ENCODE data around the gene ZNF70.

ZNF70 gene

DNA sequence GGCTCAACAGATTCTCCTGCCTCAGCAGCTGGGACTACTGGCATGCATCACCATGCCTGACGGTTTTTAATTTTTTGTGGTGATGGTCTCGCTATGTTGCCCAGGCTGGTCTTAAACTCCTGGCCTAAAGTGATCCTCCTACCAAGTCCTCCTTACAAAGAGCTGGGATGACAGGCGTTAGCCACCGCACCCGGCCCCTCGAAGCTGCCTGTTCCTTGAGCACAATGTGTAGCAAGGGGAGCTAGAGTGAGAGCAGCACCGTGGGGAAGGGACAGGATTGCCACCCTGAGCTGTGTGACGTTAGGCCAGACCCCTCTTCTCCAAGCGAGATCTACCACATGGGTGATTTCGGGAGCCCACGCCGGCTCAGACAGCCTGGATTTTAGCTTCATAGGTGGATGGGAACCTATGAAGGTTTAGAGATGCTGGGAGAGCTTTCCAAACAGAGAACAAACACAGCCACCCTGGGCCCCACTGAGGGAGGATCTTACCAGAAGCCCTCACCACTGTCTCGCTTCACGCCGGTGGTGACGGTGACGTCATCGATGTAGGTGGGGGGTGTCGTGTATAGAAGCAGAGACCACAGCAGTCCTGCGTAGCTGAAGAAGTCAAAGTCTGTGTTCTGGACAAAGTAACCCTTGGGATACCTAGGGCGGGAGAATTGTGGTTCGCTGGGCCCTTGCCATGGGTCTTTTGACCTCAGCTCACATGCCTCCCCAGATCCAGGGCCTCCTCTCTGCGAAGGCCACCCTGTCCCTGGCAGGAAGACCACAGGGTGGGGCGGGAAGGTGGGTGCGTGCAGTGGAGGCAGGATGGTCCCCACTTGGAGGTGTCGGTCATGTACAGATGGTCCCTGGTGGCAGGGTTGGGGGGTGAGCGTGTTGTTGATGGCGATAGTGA is 37.0 kb downstream of the ZNF70 start:
- no peak overlapping the region for H3K4me3 ChIP-seq (ENCODE audit: low read depth, low read length)
- DNase-seq (ENCODE audit: low read depth) = no peak
- TF ChIP-seq, protein P1, sequence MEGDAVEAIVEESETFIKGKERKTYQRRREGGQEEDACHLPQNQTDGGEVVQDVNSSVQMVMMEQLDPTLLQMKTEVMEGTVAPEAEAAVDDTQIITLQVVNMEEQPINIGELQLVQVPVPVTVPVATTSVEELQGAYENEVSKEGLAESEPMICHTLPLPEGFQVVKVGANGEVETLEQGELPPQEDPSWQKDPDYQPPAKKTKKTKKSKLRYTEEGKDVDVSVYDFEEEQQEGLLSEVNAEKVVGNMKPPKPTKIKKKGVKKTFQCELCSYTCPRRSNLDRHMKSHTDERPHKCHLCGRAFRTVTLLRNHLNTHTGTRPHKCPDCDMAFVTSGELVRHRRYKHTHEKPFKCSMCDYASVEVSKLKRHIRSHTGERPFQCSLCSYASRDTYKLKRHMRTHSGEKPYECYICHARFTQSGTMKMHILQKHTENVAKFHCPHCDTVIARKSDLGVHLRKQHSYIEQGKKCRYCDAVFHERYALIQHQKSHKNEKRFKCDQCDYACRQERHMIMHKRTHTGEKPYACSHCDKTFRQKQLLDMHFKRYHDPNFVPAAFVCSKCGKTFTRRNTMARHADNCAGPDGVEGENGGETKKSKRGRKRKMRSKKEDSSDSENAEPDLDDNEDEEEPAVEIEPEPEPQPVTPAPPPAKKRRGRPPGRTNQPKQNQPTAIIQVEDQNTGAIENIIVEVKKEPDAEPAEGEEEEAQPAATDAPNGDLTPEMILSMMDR (IDR thresholded peaks at IDR 0.05; ENCODE audit: insufficient read depth, low read depth, low read length, missing control alignments) = no peak

DNA sequence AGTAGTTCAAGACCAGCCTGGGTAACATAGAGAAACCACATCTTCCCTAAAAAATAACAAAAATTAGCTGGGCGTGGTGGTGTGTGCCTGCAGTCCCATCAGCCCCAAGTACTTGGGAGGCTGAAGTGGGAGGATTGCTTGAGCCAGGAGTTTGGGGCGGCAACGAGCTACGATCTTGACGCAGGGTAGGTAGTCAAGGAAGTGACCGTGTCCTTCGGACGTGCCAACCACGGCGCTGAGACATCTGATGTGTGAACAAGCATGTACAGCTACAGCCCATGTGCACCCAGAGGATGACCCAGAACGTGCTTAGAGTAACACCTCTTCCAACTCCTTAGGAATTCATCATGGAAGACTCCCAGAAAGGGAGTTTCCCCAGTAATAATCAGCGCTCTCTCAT is 38.7 kb downstream of the ZNF70 start:
- no peak overlapping the region for H3K4me3 ChIP-seq (ENCODE audit: low read depth, low read length)
- no peak for DNase-seq (ENCODE audit: low read depth)
- TF ChIP-seq, protein P1 (IDR thresholded peaks at IDR 0.05; ENCODE audit: insufficient read depth, low read depth, low read length, missing control alignments) = no peak

DNA sequence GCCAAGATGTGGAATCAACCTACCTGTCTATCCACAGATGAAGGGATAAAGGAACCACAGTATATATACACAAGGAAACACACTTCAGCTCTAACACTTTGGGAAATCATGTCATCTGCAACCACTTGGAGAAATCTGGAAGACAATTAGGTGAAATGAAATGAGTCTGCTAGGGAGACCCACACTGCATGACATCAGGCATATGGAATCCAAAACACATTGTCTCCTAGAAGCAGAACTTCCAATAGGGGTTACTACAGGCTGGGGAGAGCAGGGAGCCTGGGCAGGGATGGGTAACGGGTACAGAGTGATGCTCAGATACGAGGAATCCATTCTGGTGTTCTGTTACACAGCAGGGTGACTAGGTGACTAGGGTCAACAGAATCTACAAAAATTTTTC is 41.8 kb downstream of the ZNF70 start:
- TF ChIP-seq, protein P1 (IDR thresholded peaks at IDR 0.05; ENCODE audit: insufficient read depth, low read depth, low read length, missing control alignments) = no peak
- H3K4me3 ChIP-seq (ENCODE audit: low read depth, low read length) = no peak overlapping the region
- no peak for DNase-seq (ENCODE audit: low read depth)

DNA sequence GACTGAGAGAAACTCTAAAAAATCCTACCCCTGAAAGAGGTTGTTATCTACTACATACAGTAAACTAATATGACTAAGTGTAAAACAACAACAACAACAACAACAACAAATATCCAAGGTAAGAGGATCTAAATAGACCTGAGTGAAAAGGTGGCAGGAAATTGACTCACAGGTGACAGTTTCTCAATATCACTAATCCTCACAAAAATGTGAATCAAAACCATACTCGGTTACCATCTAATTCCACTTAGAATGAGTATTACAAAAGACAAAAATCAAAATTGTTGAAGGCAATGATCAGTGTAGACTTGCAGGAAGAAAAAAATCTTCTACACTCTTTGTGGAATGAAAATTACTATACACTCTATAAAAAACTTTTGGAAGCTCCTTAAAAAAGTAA is 42.6 kb downstream of the ZNF70 start:
- TF ChIP-seq, protein P1 (IDR thresholded peaks at IDR 0.05; ENCODE audit: insufficient read depth, low read depth, low read length, missing control alignments) = no peak
- peak; percentile 24 for DNase-seq (ENCODE audit: low read depth)
- H3K4me3 ChIP-seq (ENCODE audit: low read depth, low read length) = no peak overlapping the region

DNA sequence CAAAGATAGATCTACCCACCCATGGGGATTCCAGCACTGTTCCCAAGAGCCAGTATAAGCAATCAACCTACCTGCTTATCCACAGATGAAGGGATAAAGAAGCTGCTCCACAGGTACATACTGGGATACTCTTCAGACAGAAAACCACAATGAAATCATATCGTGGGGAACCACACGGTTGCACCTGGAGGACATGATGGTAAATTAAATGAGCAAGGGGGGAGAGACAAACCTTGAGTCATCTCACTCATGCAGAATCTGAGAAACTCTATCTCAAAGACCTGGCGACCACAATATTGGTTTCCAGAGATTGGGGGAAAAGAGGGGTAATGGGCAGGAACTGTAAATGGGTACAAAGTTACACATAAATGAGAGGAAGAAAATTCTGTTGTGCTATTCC is 45.6 kb downstream of the ZNF70 start:
- no peak overlapping the region for H3K4me3 ChIP-seq (ENCODE audit: low read depth, low read length)
- no peak for DNase-seq (ENCODE audit: low read depth)
- TF ChIP-seq, protein P1 (IDR thresholded peaks at IDR 0.05; ENCODE audit: insufficient read depth, low read depth, low read length, missing control alignments) = no peak

DNA sequence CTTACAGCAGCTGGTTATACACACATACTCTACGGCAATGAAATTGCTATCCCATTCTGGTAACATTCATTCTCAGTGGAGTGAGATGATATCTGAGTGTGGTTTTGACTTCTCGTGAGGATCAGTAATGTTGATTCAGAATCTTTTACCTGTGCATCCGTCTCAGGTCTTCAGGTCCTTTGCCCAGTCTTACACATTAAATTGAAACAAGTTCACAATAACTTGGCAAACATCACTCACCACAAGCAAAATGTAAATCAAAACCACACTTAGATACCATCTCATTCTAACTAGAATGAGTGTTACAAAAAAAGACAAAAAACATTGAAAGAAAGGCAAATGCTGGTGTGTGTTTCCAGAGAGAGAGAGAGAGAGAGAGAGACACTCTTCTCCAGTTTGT is 46.1 kb downstream of the ZNF70 start:
- no peak overlapping the region for H3K4me3 ChIP-seq (ENCODE audit: low read depth, low read length)
- DNase-seq (ENCODE audit: low read depth) = no peak
- TF ChIP-seq, protein P1 (IDR thresholded peaks at IDR 0.05; ENCODE audit: insufficient read depth, low read depth, low read length, missing control alignments) = no peak

DNA sequence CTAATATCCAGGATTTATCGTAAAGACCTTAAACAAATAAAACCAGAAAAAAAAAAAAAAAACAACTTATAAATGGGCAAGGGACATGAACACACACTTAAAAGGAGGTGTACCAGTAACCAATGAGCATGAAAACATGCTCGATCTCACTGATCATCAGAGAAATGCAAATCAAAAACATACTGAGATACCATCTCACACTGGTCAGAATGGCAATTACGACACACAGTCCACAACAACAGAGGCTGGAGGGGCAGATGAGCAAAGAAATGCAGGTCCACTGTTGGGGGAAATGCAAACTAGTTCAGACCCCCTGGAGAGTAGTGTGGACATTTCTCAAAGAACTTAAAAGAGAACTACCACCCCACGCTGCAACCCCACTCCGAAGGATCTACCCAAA is 46.9 kb downstream of the ZNF70 start:
- DNase-seq (ENCODE audit: low read depth) = no peak
- H3K4me3 ChIP-seq (ENCODE audit: low read depth, low read length) = no peak overlapping the region
- TF ChIP-seq, protein P1 (IDR thresholded peaks at IDR 0.05; ENCODE audit: insufficient read depth, low read depth, low read length, missing control alignments) = no peak
